Peyer's patch (tissue), 4 donors: Measurements from ENCODE around the gene DNM3.

ENCODE experiments used
- POLR2A ChIP-seq, 2 donors: fragments of 450-650 bp; IDR thresholded peaks; one replicate each; pipeline ENCODE4 v1.5.1; 2017; ENCODE audit warnings: antibody characterized with exemption in 2 of 2, mild to moderate bottlenecking in 2 of 2, moderate library complexity in 2 of 2
- TF ChIP-seq, protein P1 (sequence below), 6 experiments: fragments of 450-650 bp in 4 of 6; fragments of 200-600 bp in 2 of 6; sonication (generic) in 1 of 6; IDR thresholded peaks; one replicate each; pipeline ENCODE4 v1.5.1; 2017 to 2019; ENCODE audit warnings: antibody characterized with exemption in 6 of 6, mild to moderate bottlenecking in 3 of 6, moderate library complexity in 1 of 6

DNA sequence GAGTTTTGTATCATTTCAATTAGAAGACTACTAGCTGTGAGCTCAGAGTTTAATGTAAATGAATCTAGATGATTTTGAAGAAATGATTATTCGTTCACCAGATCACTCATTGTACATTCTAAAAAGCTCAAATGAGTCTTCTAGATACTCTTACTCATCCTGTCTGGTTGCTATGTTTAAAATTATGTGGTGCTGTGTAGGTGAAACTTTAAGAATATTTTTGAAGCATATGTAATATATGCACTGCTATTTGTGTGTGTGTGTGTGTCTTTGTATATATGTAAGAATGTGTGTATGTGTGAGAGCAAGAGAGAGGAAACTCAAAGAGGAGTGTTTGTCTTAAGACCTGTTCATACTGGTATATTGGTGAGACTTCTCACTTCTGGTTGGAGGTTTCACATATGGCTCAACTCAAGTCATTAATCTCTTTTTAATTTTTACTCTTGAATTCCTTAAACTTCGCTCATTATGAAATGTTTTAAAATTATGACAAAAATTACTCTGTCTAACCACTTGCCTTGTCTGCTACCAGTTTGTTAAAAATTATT lies 570.6 kb downstream of the DNM3 start:
- TF ChIP-seq, protein P1, sequence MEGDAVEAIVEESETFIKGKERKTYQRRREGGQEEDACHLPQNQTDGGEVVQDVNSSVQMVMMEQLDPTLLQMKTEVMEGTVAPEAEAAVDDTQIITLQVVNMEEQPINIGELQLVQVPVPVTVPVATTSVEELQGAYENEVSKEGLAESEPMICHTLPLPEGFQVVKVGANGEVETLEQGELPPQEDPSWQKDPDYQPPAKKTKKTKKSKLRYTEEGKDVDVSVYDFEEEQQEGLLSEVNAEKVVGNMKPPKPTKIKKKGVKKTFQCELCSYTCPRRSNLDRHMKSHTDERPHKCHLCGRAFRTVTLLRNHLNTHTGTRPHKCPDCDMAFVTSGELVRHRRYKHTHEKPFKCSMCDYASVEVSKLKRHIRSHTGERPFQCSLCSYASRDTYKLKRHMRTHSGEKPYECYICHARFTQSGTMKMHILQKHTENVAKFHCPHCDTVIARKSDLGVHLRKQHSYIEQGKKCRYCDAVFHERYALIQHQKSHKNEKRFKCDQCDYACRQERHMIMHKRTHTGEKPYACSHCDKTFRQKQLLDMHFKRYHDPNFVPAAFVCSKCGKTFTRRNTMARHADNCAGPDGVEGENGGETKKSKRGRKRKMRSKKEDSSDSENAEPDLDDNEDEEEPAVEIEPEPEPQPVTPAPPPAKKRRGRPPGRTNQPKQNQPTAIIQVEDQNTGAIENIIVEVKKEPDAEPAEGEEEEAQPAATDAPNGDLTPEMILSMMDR (IDR thresholded peaks at IDR 0.05): no peak
- no peak for TF ChIP-seq POLR2A (IDR thresholded peaks at IDR 0.05)
